T-helper 2 cell (primary cell): ENCODE measurements around the gene CCNY.
"Not testable (repeated sequence)": the region's sequence is repeated elsewhere in the genome, so short reads cannot be mapped to it uniquely, and the experiment has no call there.

Experiments
- DNase-seq, 5 experiments: peaks; one replicate each; pipeline versions ENCODE4 v3.0.0 to v3.0.0-alpha.2; 2012 to 2022

Gene CCNY

DNA sequence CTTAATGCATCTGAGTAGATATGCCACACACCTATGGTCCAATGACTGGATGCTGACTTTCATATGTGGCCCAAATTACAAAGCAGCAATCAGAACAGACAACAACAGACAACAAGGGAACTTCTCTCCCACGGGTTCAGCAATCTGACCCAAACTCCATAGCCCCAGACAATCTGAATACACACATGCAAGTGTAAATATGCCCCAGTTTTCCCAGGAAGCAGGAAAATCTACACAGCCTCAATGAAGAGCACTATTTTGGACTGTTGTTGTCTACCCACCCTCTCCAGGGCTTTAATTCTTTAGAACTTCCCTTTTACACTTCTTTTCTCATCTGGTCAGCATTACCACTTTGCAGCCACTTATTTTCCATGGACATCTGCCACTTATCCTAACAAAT, 2.0 kb upstream of the CCNY start:
- DNase-seq: no peak

DNA sequence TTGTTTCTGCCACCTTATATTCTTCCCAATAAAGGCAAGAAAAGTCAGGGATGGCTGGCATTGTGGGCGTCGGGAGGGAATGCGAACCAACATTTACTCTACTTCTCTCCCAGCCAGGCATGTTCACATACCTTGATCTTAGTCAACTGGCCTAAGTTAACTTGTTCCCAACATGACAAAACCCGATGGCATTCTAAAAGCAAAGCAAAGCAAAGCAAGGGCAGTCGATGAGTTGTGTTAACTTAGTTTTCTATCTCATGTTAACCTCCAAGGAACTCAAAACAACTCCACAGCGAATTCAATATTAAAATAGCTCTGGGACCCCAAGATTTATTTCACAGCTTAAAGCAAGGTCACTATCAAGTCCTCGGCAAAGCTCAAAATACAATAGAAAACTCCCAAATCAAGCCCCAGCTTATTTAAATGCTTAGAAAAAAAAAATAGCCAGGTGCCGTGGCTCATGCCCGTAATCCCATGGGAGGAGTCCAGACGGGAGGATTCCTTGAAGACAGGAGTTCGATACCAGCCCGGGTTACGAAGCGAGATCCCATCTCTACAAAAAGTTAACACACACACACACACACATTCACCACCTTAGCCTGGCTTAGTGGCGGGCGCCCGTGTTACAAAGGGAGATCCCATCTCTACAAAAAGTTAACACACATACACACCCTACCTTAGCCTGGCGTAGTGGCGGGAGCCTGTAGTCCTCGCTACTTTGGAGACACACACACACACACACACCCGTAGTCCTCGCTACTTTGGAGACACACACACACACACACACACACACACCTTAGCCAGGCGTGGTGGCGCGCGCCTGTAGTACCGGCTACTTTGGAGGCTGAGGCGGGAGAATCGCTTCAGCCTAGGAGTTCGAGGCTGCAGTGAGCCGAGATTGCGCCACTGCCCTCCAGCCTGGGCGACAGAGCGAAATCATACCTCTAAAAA, 901 bp upstream of the CCNY start:
- peak in 3 of 5 experiments; percentile 12 to 69 (median 15) for DNase-seq

DNA sequence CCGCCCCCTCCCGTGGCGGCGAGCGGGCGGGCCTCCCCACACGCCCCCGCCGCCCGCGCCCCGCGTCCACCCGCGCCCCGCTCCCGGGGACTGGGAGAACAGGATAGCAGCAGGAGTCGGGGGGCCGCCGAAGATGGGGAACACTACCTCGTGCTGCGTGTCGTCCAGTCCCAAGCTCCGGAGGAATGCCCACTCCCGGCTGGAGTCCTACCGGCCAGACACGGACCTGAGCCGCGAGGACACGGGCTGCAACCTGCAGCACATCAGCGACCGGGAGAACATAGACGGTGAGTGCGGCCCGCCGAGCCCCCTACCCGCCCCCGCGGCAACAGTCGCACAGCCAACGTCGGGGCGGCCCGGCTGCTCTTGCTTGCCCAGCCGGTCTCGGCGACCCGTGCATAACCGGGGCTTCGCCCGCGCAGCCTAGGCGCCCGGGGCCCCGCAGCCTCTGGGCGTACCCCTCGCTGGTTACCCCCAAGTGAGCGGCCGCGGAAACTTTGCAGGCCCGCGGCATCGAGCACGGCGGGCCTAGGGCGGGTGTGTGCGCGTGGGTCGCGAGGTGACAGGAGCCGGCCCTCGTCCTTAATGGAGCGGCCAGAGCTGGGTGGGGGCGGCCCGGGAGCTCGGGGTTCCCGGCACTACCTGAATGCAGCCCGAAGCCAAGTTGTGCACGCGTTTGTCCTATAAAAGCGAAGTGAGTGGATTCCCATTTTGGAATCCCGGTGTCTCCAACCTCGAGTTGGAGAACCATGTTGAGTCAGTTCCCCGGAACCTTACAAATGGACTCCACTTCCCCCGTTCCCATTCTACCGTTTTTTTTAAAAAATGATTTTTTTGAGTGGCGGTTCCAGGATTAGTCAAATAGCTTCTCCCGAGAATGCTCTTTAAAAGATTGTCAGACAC, 863 bp downstream of the CCNY start:
- peak in 3 of 5 experiments; percentile 14 to 35 (median 16) for DNase-seq

DNA sequence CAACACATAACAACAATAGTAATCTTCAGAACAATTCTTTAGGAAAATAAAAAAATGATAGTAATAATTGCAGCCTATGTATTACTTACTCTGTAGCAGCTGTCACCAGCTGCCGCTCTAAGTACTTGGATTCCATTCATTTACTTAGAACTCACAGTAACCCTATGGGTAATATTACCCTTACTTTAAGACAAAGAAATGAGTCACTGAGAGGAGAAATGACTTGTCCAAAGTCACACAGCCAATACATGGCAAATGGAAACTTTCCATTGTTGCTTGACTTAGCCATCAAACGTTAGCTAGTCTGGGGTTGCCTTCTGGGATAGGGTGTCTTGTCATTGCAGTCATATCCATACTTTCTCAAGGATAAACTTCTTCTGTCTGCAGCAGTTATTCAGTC, 3.6 kb downstream of the CCNY start:
- DNase-seq: peak in 1 of 5 experiments; percentile 78

DNA sequence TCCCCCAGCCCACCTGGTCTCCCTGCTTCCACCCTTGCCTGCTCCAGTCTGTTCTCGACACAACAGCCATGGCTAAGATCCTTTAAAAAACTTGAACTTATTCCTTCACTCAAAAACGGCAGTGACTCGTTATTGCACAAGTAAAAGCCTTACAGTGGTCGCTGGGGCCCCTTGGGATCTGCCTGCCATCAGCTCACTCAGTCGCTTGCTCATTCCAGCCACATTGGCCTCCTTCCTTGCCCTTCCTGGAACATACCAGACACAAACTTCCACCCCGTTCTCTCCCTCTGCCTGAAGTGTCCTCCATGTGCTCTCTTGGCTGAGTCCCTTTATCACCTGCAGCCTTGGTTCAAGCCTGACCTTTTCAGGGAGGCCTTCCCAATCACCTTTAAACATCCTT, 4.7 kb downstream of the CCNY start:
- no peak for DNase-seq

DNA sequence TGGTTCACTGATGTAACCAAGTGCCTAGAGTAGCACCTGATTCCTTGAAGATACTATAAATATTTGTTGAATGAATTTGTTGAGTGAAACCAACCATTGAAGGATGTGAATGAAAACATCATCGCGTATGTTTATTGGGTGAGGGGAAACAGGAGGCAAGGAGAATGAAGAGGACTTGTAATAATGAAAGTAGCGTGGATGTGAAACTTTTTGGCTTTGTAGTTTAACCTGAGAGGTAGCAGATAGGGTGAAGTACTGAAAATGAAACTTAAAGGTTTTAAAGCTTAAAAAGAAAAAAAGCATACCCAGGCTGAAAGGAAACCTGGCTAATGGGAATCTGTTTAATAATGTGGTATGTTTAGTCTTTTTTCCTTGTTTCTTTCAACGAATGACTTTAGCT, 5.2 kb downstream of the CCNY start:
- peak in 1 of 5 experiments; percentile 92 for DNase-seq

DNA sequence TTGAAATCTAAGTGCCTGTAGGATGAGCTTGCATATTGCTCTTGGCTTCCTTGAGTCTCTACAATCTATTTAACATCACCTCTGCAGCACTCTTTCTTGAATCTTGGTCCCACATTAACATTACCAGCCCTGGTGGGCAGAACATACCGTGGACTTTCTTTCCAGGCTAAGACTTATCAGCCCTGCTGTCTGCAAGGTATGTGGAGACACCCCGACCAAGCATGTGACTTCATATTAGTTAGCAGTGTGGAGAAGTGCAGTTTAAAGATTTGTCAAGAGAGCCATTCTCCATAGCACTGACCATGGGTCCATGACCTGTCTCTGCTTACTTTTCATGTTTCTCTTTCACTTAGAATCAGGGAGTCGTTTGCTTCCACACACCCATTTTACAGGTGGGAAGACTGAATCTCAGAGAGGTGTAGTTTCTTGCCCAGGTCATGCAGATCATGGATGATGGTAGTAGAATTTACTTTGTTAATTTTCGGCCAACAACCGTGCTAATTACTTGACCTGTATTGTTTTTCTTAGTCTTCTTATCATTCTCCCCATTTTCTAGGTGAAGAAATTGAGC, 6.0 kb downstream of the CCNY start:
- no peak for DNase-seq

DNA sequence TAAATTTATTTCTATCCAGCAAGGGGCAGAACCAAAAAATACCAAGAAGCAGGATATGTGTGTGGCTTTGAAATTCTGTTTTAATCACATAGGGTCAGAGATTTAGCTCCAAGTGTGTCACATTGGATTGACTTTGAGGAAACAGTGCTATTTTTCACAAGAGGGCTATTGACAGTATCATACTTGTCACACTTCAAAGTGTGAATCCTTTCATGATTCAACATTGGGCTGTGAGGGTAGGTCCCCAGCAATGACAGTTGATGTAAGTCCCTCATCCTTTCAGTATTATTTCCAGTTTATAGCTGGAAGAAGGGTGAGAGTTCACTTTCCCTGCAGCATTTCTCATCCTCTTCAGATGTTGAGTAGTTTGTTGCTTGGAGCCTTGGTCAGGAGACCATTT, 7.4 kb downstream of the CCNY start:
- DNase-seq: no peak

DNA sequence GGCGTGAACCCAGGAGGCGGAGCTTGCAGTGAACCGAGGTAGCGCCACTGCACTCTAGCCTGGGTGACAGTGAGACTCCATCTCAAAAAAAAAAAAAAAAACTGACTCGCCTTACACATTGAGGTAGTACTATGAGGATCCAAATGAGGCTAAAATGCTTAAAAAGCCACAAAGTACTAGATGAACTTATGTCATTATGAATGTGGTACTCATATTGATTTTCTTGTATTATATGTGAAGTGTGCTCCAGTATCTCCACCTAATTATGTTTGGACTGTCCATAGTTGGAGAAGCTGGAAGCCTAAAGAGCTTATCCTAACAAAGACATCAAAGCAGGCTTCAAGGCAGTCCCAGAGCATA, 9.1 kb downstream of the CCNY start:
- DNase-seq: no peak

DNA sequence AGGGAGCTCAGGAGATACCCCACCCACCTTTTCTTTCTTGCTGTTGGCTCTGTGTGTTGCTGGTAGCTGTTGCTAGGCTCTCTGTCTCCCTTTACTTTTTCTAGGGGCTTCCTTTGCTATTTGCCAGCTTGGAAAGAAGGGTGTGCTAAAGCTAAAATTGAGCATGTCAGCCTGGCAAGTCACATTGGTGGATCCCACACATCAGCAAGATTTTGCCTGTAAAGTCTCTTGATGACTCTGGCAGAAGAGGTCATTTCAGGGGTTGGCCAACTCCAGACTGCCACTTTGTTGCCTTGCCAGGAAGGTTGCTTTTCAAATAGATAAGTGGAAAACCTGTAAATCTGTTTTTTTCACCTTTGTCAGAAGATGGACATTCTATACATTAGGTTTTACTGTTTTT, 9.9 kb downstream of the CCNY start:
- DNase-seq: no peak

DNA sequence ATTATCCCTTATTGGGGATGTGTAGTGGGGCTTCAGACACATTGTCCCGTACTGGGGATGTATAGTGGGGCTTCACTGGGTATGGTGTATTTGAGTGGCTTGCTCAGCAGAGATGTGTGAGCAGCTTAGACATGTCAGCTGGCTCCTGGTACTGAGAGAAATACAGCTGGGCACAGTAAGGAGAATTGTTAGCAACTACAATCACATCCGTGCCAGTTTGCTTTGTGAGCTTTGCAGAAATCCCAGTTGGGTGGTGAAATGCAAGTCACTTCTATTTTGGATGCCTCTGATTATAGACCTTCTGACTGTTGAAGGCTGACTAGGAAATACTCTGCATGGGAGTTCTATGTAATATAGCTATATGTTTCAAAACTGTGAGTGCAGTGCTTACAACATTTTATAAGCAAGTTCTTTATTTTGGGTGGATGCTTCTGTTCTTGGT, 10.8 kb downstream of the CCNY start:
- no peak for DNase-seq

DNA sequence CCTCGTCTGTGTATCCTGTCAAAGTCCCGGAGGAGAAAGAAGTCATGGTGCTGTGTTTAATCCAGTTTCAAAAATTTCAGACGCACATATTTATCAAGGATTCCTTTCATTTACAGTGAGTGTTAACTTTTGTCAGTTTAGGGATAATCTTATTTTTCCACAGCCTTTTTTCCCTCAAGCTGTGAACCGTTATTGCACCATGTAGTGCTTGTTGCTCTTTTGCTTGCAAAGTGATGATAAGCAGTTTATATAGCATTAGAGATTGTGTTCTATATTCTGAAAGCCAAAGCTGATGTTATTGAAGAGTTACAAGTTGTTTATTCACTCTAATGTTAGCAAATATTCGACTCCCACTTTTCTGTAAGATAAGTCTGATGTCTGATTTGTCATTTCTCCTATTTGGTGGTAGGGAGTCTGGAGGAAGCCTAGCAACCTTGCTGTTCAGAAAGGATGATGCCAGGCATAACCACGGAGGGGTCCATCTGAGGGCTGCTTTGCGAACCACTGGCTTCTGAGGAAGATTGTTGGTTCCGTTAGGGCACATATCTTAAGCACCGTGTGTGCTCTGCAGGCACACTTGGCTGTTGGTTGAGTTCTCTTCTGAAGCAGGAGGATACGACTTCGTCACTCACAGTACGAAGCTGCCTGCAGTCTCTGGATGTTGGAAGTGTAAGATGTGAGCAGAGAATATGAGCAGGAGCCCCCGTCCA, 11.7 kb downstream of the CCNY start:
- DNase-seq: no peak

DNA sequence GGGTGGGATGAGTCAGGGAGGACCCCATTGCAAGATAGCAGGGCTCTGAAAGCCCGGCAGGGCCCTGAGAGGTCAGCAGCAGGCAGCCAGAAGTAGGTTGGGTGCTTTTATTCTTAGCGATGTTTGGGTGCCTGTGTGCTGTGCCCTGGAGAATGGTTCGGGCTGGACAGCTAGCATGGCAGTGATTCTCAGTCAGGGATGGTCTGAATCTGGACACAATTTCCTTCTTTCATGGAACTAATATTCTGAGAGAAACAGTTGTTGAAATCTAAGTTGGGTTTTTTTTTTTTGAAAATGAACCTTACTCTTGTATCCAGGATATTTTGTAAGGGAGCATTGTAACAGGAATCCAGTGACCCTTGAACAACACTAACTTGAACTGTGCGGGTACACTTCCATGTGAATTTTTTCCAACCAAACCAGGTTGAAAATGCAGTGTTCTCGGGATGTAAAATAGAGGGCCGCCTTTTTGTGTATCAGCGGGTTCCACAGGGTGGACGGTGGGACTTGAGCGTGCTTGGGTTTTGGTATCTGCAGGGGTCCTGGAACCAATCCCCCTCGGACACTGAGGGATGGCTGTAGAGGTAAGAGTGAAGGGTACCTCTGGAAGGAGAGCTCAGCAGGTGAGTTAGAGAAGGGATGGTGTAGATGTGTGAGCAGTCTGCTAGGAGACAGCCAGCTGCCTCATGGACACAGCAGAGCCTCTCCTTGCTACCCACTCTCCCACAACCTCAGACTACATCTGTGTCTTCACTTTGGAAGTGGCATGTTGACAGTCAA, 12.5 kb downstream of the CCNY start:
- no peak for DNase-seq

DNA sequence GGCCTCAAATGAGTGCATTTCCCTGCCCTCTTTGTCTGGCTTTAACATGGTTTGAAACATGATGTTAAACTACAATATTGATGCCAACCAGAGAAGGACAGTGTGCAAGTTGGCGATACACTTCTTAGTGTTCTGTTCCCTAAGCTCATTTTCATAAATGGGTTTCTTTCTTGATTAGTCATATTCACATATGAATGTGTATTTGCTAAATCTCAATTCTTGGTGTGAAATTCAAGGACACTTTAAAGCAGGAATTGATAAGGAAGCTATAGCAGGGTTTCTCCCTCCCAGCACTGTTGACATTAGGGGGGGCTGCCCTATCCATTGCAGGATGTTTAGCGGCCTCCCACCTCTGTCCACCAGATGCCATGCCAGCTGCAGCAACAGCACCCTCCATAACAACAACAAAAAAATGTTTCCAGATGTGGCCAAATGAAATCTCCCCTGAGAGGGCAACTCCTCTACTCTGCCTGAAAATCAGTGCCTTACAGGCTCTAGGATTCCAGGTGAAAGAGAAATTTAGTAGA, 13.1 kb downstream of the CCNY start:
- DNase-seq: no peak

DNA sequence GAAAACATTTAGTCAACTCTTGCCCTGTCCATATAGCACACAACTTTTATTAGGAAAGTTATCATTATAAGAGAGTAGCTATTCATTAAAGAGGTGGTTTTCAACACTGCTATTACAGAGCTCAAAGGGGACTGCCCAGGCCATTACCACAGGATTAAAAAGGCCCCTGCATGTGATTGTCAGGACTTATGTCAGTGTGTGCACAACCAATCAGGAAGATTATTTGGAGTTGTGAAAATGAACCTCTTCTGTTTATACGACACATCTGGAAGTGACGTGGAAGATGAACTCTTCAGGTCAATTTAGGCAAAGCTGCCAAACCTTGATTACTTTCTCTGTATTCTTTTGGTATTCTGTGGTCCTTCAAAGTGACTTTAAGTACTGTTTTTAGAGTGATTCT, 14.7 kb downstream of the CCNY start:
- no peak for DNase-seq

DNA sequence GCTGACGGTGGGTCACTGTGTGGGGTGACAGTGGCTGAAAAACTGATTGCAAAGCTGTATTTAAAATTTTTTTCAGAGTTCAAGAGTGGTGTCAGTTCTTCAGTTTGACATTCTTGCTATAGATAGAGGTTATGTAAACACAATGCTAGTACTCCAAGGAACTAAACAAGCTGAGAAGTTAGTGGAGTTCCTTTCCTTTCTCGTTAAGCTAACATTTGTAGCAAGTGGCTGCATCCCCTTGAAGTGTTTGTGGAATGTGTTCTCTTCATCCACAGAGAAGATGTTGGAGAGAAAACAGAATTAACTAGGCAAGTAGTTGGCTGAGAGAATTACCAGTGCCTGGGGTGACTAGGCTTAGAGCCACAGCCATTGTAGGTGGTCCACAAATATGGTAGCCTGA, 15.8 kb downstream of the CCNY start:
- DNase-seq: no peak

DNA sequence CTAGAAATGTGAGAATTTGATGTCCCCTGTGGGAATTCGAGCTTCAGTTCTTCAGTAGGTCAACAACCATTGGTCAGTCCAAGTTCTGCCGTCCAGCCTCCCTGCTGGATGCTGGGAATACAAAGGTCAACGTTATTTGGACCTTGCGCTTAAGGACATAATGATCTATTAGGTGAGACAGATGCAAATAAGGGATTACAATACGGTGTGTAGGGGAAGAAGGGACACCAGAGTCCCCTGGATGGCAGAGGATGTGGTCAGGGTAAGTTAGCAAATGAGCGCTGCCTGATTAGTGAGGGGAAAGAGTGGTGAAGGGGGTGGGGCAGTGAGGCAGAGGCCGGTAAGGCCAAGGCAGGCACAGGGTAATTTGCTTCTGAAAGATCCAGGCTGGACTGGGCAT, 16.2 kb downstream of the CCNY start:
- DNase-seq: peak in 1 of 5 experiments; percentile 66

DNA sequence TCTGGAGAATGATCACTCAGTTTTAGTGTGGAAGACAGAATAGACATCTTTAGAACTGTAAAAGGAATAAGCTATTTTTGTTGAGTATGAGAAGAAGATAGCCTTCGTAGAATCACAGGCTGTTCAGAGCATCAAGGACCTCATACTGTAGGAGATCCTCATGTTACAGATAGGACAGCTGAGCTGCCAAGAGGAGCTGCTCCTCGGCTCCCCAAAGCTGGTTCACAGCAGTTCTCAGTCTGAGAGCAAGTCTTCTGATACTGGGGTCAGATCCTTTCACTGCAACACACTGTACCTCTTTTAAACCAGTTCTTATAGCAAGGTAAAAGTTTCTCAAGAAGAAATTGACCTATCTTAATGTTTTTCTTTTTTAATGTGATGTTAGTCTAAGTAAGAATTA, 17.1 kb downstream of the CCNY start:
- no peak for DNase-seq

DNA sequence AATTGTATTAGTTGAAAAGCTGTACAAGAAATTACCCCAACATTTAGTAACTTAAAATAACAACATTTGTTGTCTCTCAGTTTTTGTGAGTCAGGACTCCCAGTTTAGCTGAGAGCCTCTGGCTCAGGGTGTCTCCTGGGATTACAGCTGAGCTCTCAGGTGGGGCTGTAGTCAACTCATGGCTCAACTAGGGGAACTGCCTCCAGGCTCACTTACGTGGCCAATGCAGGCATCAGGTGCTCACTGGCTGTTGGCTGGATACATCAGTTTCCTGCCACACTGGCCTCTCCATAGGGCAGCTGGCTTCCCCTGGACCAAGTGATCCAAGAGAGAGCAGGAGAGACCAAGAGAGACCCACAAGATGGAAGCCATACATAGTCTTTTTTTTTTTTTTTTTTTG, 17.5 kb downstream of the CCNY start:
- DNase-seq: no peak

DNA sequence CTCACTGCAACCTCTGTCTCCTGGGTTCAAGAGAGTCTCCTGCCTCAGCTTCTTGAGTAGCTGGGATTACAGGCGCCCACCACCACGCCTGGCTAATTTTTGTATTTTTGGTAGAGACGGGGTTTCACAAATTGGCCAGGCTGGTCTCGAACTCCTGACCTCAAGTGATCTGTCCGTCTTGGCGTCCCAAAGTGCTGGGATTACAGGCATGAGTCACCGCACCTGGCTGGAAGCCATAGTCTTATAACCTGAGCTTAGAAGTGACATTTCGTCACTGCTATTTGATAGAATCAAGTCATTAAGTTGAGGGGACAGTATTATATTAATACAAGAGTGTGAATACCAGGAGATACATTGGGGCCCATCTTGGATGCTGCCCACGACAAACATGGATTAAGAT, 17.9 kb downstream of the CCNY start:
- DNase-seq: not testable (repeated sequence)

DNA sequence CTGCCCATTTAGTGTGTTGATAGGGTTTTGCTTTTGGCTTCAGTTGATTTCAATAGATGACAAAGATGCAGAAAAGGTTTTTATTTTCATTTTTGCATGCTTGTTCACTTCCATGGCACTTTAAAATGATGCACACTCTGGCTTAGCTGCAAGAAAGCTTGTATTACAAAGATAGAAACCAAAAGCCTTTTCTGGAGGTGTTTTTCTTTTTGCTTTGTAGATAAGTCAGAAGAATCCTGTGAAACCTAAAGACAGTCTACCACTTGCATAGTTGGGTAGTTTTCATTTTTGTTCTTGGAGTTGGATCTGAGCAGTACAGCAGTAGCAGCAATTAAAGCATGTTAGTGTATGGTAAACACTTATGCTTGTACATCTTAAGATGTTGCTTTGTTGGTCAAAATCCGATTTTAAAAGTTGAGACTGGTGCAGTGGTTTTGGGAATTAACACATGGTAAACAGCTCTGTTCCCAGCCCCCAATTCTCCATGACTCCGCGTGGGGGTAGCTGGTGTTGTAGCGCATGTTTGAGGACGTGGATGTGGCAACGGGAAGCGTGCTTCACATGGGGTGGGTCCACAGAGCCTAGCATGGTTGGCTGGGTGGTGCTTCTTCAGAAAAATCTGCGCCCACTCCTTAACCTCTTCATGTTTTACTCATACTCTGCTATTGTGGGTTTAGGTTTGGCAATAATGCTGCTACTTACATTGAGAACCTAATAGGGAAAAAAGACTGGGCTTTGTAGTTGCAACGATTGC, 19.8 kb downstream of the CCNY start:
- DNase-seq: peak in 1 of 5 experiments; percentile 78
